ENCODE results near the gene GRM1.

DNA sequence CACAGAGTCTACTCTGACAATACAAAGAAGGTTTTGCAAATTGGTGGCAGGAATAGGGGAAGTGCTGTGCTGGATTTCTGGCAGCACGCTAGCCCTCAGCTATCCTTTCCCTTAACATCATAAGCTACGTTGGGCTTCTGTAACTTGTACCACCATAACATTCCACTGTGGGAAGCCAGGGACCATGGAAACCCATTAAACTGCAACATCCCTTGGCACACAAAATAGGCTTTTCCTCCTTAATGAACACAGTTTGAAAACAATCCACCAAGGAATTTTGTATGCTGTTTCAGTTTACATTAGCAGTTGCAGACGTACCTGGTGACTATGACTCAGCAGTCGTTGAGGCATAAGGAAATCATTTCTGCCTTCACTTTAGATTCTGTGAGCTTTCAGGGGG is 310.9 kb downstream of the GRM1 start:
- TF ChIP-seq, protein P1, sequence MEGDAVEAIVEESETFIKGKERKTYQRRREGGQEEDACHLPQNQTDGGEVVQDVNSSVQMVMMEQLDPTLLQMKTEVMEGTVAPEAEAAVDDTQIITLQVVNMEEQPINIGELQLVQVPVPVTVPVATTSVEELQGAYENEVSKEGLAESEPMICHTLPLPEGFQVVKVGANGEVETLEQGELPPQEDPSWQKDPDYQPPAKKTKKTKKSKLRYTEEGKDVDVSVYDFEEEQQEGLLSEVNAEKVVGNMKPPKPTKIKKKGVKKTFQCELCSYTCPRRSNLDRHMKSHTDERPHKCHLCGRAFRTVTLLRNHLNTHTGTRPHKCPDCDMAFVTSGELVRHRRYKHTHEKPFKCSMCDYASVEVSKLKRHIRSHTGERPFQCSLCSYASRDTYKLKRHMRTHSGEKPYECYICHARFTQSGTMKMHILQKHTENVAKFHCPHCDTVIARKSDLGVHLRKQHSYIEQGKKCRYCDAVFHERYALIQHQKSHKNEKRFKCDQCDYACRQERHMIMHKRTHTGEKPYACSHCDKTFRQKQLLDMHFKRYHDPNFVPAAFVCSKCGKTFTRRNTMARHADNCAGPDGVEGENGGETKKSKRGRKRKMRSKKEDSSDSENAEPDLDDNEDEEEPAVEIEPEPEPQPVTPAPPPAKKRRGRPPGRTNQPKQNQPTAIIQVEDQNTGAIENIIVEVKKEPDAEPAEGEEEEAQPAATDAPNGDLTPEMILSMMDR (IDR thresholded peaks at IDR 0.05) = no peak
- no peak for TF ChIP-seq POLR2A (IDR thresholded peaks at IDR 0.05)

Data from esophagus squamous epithelium (tissue), 4 donors.